B cell (primary cell): ENCODE measurements around the gene FKBP2. TPM values are rescaled to one million over a fixed set of nuclear protein-coding genes. Genes with fewer than 3 reads are reported as not detected.

ENCODE experiments used
- ATAC-seq: fragments of 200-7000 bp; cut with Tn5 transposase; one replicate; pipeline ENCODE4 v1.10.0; 2021; ENCODE audit warnings: low read depth, mild to moderate bottlenecking, moderate number of reproducible peaks, moderate library complexity
- CTCF ChIA-PET: fragments of 350-600 bp; sonication (Branson Sonifier 250); formaldehyde crosslinking; loops from one replicate; lab custom pipeline; 2021; ENCODE audit warnings: antibody characterized with exemption, inconsistent platforms; lab: Charles Lee
- POLR2A ChIA-PET: fragments of 350-600 bp; sonication (Branson Sonifier 250); formaldehyde crosslinking; loops from one replicate; lab custom pipeline; 2021; ENCODE audit warnings: antibody characterized with exemption; lab: Charles Lee
- DNase-seq: peaks from one replicate; pipeline ENCODE4 v3.0.0; 2013
- H2AFZ ChIP-seq: 2 replicates; pipeline ENCODE4 v1.6.1; 2012; ENCODE audit warnings: mild to moderate bottlenecking, low read depth, low read length; ENCODE audit not compliant: insufficient read depth, poor library complexity, severe bottlenecking
- H3K27ac ChIP-seq, 2 donors: 1 replicate in 1 of 2; 2 replicates in 1 of 2; pipeline ENCODE4 v1.5.1; 2012 to 2013; ENCODE audit warnings: low read length in 2 of 2, mild to moderate bottlenecking in 2 of 2, moderate library complexity in 1 of 2
- H3K27me3 ChIP-seq, 4 experiments: fragments of 200-600 bp in 1 of 4; sonication (generic) in 1 of 4; replicated peaks in 1 of 4; 1 replicate in 2 of 4; 2 replicates in 2 of 4; pipeline versions ENCODE4 v1.6.1 to v1.7.0; 2013 to 2016; ENCODE audit warnings: low read length in 3 of 4, mild to moderate bottlenecking in 2 of 4, mixed read lengths in 1 of 4, moderate library complexity in 1 of 4; ENCODE audit not compliant: insufficient read depth in 4 of 4, control insufficient read depth in 3 of 4; ENCODE audit errors: control extremely low read depth in 1 of 4
- H3K36me3 ChIP-seq, 2 experiments: replicated peaks in 1 of 2; 1 replicate in 1 of 2; 2 replicates in 1 of 2; pipeline versions ENCODE4 v1.6.1 to v1.7.1; 2013; ENCODE audit warnings: low read length in 1 of 2; ENCODE audit not compliant: insufficient read depth in 2 of 2, control insufficient read depth in 1 of 2; ENCODE audit errors: control extremely low read depth in 1 of 2, extremely low read depth in 1 of 2
- H3K4me1 ChIP-seq, 2 donors: fragments of 200-600 bp in 1 of 2; sonication (generic) in 1 of 2; 1 replicate in 1 of 2; 2 replicates in 1 of 2; pipeline versions ENCODE4 v1.5.1 to v1.6.1; 2013 to 2017; ENCODE audit warnings: low read length in 2 of 2; ENCODE audit not compliant: control insufficient read depth in 2 of 2, insufficient read depth in 2 of 2
- H3K4me2 ChIP-seq: replicated peaks from 2 replicates; pipeline ENCODE3; 2012; ENCODE audit warnings: mild to moderate bottlenecking, low read depth, low read length; ENCODE audit not compliant: poor library complexity, severe bottlenecking
- H3K4me3 ChIP-seq, 5 experiments: fragments of 200-600 bp in 1 of 5; sonication (generic) in 1 of 5; 1 replicate in 3 of 5; 2 replicates in 2 of 5; pipeline versions ENCODE4 v1.5.1 to v1.7.0; 2011 to 2016; ENCODE audit warnings: low read length in 4 of 5, mild to moderate bottlenecking in 4 of 5, low read depth in 2 of 5, control low read depth in 1 of 5, moderate library complexity in 1 of 5; ENCODE audit not compliant: insufficient read depth in 1 of 5; ENCODE audit errors: control extremely low read depth in 1 of 5, extremely low read depth in 1 of 5
- H3K79me2 ChIP-seq: fragments of 200-600 bp; sonication (generic); one replicate; pipeline ENCODE4 v1.6.0; 2016; ENCODE audit warnings: low read length; ENCODE audit not compliant: control insufficient read depth, insufficient read depth
- H3K9ac ChIP-seq: fragments of 200-600 bp; sonication (generic); 2 replicates; pipeline ENCODE4 v1.6.1; 2017; ENCODE audit warnings: mild to moderate bottlenecking, low read length, moderate library complexity
- H3K9me3 ChIP-seq, 3 donors: one replicate each; pipeline versions ENCODE4 v1.6.1 to v1.7.1; 2013; ENCODE audit warnings: low read length in 2 of 3; ENCODE audit not compliant: control insufficient read depth in 2 of 3, insufficient read depth in 1 of 3; ENCODE audit errors: control extremely low read depth in 1 of 3
- H4K20me1 ChIP-seq: 2 replicates; pipeline ENCODE4 v1.6.0; 2012; ENCODE audit warnings: mild to moderate bottlenecking, low read length; ENCODE audit not compliant: insufficient read depth, control insufficient read depth, poor library complexity, severe bottlenecking
- H3K27ac Mint-ChIP-seq: one replicate; pipeline ENCODE4 v1.8.0; 2021; ENCODE audit warnings: mixed read lengths
- H3K27me3 Mint-ChIP-seq: one replicate; pipeline ENCODE4 v1.8.0; 2021; ENCODE audit warnings: mixed read lengths
- H3K4me1 Mint-ChIP-seq: one replicate; pipeline ENCODE4 v1.8.0; 2021; ENCODE audit warnings: mixed read lengths
- H3K4me3 Mint-ChIP-seq: one replicate; pipeline ENCODE4 v1.8.0; 2021; ENCODE audit warnings: mixed read lengths
- H3K9me3 Mint-ChIP-seq: one replicate; pipeline ENCODE4 v1.8.0; 2022; ENCODE audit warnings: mixed read lengths; ENCODE audit not compliant: insufficient read depth
- EZH2 ChIP-seq: IDR thresholded peaks from 2 replicates; pipeline ENCODE4 v1.6.1; 2012; ENCODE audit warnings: borderline replicate concordance, low read depth, mild to moderate bottlenecking, moderate library complexity, low read length; ENCODE audit not compliant: insufficient read depth, poor library complexity, severe bottlenecking
- WGBS: methylation state at CpG from one replicate; pipeline ENCODE4 v1.1.5; 2013; ENCODE audit warnings: missing lambda C conversion rate; ENCODE audit not compliant: insufficient coverage; 5-methylcytosine and 5-hydroxymethylcytosine counted together
- intact Hi-C: fragments of 100-400 bp; cut with micrococcal nuclease; formaldehyde crosslinking; loops from one replicate; pipeline ENCODE4 v1.10.0; 2022
- polyA plus RNA-seq: library from polyadenylated mRNA; depleted of rRNA; stranded (reverse); fragments of >200 nt; gene quantifications from 2 replicates; pipeline ENCODE4 v1.2.3, GENCODE V29; 2012
- total RNA-seq, 2 donors: library from RNA; stranded (reverse); fragments of 120-200 nt in 1 of 2; gene quantifications; 1 replicate in 1 of 2; 2 replicates in 1 of 2; pipeline versions ENCODE4 v1.2.3 to v1.2.4, GENCODE V29; 2013 to 2022
- TF ChIP-seq, protein P1 (sequence below): fragments of 200-600 bp; IDR thresholded peaks from one replicate; pipeline ENCODE4 v1.8.0; 2022; ENCODE audit warnings: antibody characterized with exemption, mild to moderate bottlenecking

FKBP2 gene
- total and polyA plus RNA-seq, 2 donors (not counting 1 experiment from before 2014, with no cell fraction given), result 23.7 to 38.2 TPM

DNA sequence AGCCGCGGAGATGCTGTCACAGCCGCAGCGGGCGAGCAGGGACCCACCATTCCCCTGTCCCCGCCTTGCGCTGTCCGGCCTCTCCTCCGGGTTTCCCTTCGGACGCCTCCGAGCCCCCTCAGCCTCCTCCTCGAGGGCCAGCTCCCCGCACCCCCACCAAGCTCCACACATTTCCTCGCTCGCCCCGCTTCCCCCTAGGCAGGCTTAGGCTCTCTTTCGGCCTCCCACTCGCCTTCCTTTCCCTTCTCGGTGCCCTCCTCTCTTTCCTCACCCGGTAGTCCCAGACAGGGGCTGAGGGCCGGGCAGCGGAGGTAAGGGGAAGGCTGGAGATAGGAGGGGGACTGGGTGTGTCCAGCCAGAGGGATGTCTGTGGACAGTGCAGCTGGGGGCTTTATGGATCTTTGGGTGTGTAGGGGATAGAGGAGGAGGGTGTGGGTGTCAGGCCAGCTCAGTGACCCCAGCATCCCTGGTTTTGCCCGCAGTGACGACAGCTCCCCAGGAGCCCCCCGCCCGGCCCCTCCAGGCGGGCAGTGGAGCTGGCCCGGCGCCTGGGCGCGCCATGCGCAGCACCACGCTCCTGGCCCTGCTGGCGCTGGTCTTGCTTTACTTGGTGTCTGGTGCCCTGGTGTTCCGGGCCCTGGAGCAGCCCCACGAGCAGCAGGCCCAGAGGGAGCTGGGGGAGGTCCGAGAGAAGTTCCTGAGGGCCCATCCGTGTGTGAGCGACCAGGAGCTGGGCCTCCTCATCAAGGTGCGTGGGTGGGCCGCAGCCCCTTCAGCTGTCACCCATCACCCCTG, 51.8 kb downstream of the FKBP2 start:
- H3K36me3 ChIP-seq, result no peaks in the 10 kb centered on the region
- H3K9me3 Mint-ChIP-seq, result no peaks in the 10 kb centered on the region
- peaks cover 25% of the 10 kb centered on the region for H4K20me1 ChIP-seq
- H3K27me3 ChIP-seq, result peaks cover 0 to 65% (median 49%) of the 10 kb centered on the region in 4 experiments
- peaks cover 45% of the 10 kb centered on the region for H3K27me3 Mint-ChIP-seq
- CTCF ChIA-PET, result interaction anchor here (1.5 to 6.8 kb wide), 2 partner anchors 10 to 49 kb away, joined by 3 to 47 read pairs; partner anchors contain the start of gene CATSPERZ
- H2AFZ ChIP-seq, result no peak overlapping the region
- no peak overlapping the region for H3K27ac ChIP-seq
- DNase-seq, result peak; percentile 34
- H3K9me3 ChIP-seq, result peaks cover 0 to 17% (median 0%) of the 10 kb centered on the region in 3 donors
- peaks cover 3% of the 10 kb centered on the region for H3K79me2 ChIP-seq
- H3K27ac Mint-ChIP-seq, result no peak overlapping the region
- ATAC-seq, result no peak
- H3K4me1 Mint-ChIP-seq, result peaks cover 9% of the 10 kb centered on the region
- peaks cover 8 to 30% of the 10 kb centered on the region in 2 donors for H3K4me1 ChIP-seq
- H3K4me3 ChIP-seq, result peak overlapping the region in 3 of 5 experiments; percentile 32 to 54 (median 45)
- H3K4me2 ChIP-seq, result peak overlapping the region; percentile 89
- H3K4me3 Mint-ChIP-seq, result peak overlapping the region; percentile 61
- intact Hi-C loops, result no loop called here
- H3K9ac ChIP-seq, result peak overlapping the region; percentile 43
- WGBS, result 40% methylated on average over 35 of the region's 42 CpGs
- TF ChIP-seq, protein P1, sequence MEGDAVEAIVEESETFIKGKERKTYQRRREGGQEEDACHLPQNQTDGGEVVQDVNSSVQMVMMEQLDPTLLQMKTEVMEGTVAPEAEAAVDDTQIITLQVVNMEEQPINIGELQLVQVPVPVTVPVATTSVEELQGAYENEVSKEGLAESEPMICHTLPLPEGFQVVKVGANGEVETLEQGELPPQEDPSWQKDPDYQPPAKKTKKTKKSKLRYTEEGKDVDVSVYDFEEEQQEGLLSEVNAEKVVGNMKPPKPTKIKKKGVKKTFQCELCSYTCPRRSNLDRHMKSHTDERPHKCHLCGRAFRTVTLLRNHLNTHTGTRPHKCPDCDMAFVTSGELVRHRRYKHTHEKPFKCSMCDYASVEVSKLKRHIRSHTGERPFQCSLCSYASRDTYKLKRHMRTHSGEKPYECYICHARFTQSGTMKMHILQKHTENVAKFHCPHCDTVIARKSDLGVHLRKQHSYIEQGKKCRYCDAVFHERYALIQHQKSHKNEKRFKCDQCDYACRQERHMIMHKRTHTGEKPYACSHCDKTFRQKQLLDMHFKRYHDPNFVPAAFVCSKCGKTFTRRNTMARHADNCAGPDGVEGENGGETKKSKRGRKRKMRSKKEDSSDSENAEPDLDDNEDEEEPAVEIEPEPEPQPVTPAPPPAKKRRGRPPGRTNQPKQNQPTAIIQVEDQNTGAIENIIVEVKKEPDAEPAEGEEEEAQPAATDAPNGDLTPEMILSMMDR, result no peak
- TF ChIP-seq EZH2, result no peak
- POLR2A ChIA-PET, result interaction anchor here (0.7 to 1.6 kb wide), 2 partner anchors 23 to 428 kb away, joined by 3 to 4 read pairs; no protein-coding TSS in a partner anchor

Other genes with a start within 250 kb of the FKBP2 start
- not detected in 2 replicates for gene FLRT1, start 205.2 kb upstream of the FKBP2 start, total RNA-seq
- not detected in 2 replicates for gene FLRT1, start 205.2 kb upstream of the FKBP2 start, polyA plus RNA-seq
- gene MACROD1, start 75.0 kb upstream of the FKBP2 start, total RNA-seq, result 6.8 and 8.6 TPM in 2 replicates
- 2.7 and 3.6 TPM in 2 replicates for gene MACROD1, start 75.0 kb upstream of the FKBP2 start, polyA plus RNA-seq
- 78.7 and 87.8 TPM in 2 replicates for gene STIP1, start 54.9 kb upstream of the FKBP2 start, total RNA-seq
- gene STIP1, start 54.9 kb upstream of the FKBP2 start, polyA plus RNA-seq, result 42.1 and 49.8 TPM in 2 replicates
- gene FERMT3, start 34.4 kb upstream of the FKBP2 start, total RNA-seq, result 96.2 and 106 TPM in 2 replicates
- gene FERMT3, start 34.4 kb upstream of the FKBP2 start, polyA plus RNA-seq, result 152 and 170 TPM in 2 replicates
- 59.6 and 62.0 TPM in 2 replicates for gene TRPT1, start 14.9 kb upstream of the FKBP2 start, total RNA-seq
- 112 and 145 TPM in 2 replicates for gene TRPT1, start 14.9 kb upstream of the FKBP2 start, polyA plus RNA-seq
- gene NUDT22, start 14.8 kb upstream of the FKBP2 start, total RNA-seq, result 97.2 and 104 TPM in 2 replicates
- gene NUDT22, start 14.8 kb upstream of the FKBP2 start, polyA plus RNA-seq, result 109 and 139 TPM in 2 replicates
- 65.9 and 74.4 TPM in 2 replicates for gene DNAJC4, start 10.5 kb upstream of the FKBP2 start, total RNA-seq
- 93.1 and 105 TPM in 2 replicates for gene DNAJC4, start 10.5 kb upstream of the FKBP2 start, polyA plus RNA-seq
- gene VEGFB, start 6.5 kb upstream of the FKBP2 start, total RNA-seq, result 152 and 153 TPM in 2 replicates
- 56.4 and 64.6 TPM in 2 replicates for gene VEGFB, start 6.5 kb upstream of the FKBP2 start, polyA plus RNA-seq
- 39.2 and 41.2 TPM in 2 replicates for gene PPP1R14B, start 5.8 kb downstream of the FKBP2 start, total RNA-seq
- 35.9 and 51.0 TPM in 2 replicates for gene PPP1R14B, start 5.8 kb downstream of the FKBP2 start, polyA plus RNA-seq
- gene PLCB3, start 10.4 kb downstream of the FKBP2 start, total RNA-seq, result 7.6 and 8.1 TPM in 2 replicates
- gene PLCB3, start 10.4 kb downstream of the FKBP2 start, polyA plus RNA-seq, result 2.7 and 3.0 TPM in 2 replicates
- 24.0 and 25.0 TPM in 2 replicates for gene BAD, start 43.6 kb downstream of the FKBP2 start, total RNA-seq
- 22.7 and 39.1 TPM in 2 replicates for gene BAD, start 43.6 kb downstream of the FKBP2 start, polyA plus RNA-seq
- gene GPR137, start 44.8 kb downstream of the FKBP2 start, total RNA-seq, result 62.5 and 66.1 TPM in 2 replicates
- gene GPR137, start 44.8 kb downstream of the FKBP2 start, polyA plus RNA-seq, result 49.9 and 58.8 TPM in 2 replicates
- gene KCNK4, start 50.2 kb downstream of the FKBP2 start, total RNA-seq, result 0.32 and 0.39 TPM in 2 replicates
- gene KCNK4, start 50.2 kb downstream of the FKBP2 start, polyA plus RNA-seq, result 0.09 TPM in 1 of 2 replicates, not detected in the other
- not detected in 2 replicates for gene CATSPERZ, start 59.3 kb downstream of the FKBP2 start, total RNA-seq
- gene CATSPERZ, start 59.3 kb downstream of the FKBP2 start, polyA plus RNA-seq, result 0.39 TPM in 1 of 2 replicates, not detected in the other
- gene ESRRA, start 64.4 kb downstream of the FKBP2 start, total RNA-seq, result 39.6 and 43.1 TPM in 2 replicates
- 16.3 and 19.5 TPM in 2 replicates for gene ESRRA, start 64.4 kb downstream of the FKBP2 start, polyA plus RNA-seq
- gene TRMT112, start 76.5 kb downstream of the FKBP2 start, total RNA-seq, result 133 and 143 TPM in 2 replicates
- gene TRMT112, start 76.5 kb downstream of the FKBP2 start, polyA plus RNA-seq, result 203 and 231 TPM in 2 replicates
- gene PRDX5, start 77.0 kb downstream of the FKBP2 start, total RNA-seq, result 50.4 and 56.3 TPM in 2 replicates
- 95.5 and 96.9 TPM in 2 replicates for gene PRDX5, start 77.0 kb downstream of the FKBP2 start, polyA plus RNA-seq
- gene CCDC88B, start 99.1 kb downstream of the FKBP2 start, total RNA-seq, result 172 and 180 TPM in 2 replicates
- 208 and 230 TPM in 2 replicates for gene CCDC88B, start 99.1 kb downstream of the FKBP2 start, polyA plus RNA-seq
- gene RPS6KA4, start 118.1 kb downstream of the FKBP2 start, total RNA-seq, result 22.6 and 24.2 TPM in 2 replicates
- 30.4 and 32.5 TPM in 2 replicates for gene RPS6KA4, start 118.1 kb downstream of the FKBP2 start, polyA plus RNA-seq